Sigmoid colon (tissue), 7 donors: ENCODE measurements around the gene AP4E1. TPM values are rescaled to one million over a fixed set of nuclear protein-coding genes. Genes with fewer than 3 reads are reported as not detected.
"Not testable (repeated sequence)": the region's sequence is repeated elsewhere in the genome, so short reads cannot be mapped to it uniquely, and the experiment has no call there.

Experiments used
- DNase-seq: peaks from one replicate; pipeline ENCODE4 v3.0.0-alpha.2; 2019
- H3K27ac ChIP-seq, 4 donors: fragments of 200-600 bp; sonication (generic); one replicate each; pipeline ENCODE4 v1.5.1; 2016 to 2019; ENCODE audit warnings: mild to moderate bottlenecking in 1 of 4
- H3K27me3 ChIP-seq, 3 donors: fragments of 200-600 bp; sonication (generic); one replicate each; pipeline ENCODE4 v1.5.1; 2019; ENCODE audit warnings: mild to moderate bottlenecking in 1 of 3
- H3K36me3 ChIP-seq, 4 donors: fragments of 200-600 bp; sonication (generic); one replicate each; pipeline ENCODE4 v1.5.1; 2016 to 2019
- H3K4me1 ChIP-seq, 4 donors: fragments of 200-600 bp; sonication (generic); one replicate each; pipeline ENCODE4 v1.5.1; 2017 to 2019
- H3K4me3 ChIP-seq, 4 donors: fragments of 200-600 bp; sonication (generic); one replicate each; pipeline ENCODE4 v1.5.1; 2017 to 2019; ENCODE audit warnings: mild to moderate bottlenecking in 2 of 4, moderate library complexity in 1 of 4
- H3K9me3 ChIP-seq, 4 donors: fragments of 200-600 bp in 3 of 4; sonication (generic) in 3 of 4; one replicate each; pipeline versions ENCODE4 v1.5.1 to v1.6.1; 2013 to 2019
- EP300 ChIP-seq, 4 donors: sonication (generic); formaldehyde crosslinking; IDR thresholded peaks; one replicate each; pipeline ENCODE4 v1.6.1; 2017; ENCODE audit warnings: antibody characterized with exemption in 4 of 4
- POLR2A ChIP-seq, 2 donors: fragments of 450-650 bp; IDR thresholded peaks; one replicate each; pipeline ENCODE4 v1.6.1; 2016; ENCODE audit warnings: antibody characterized with exemption in 2 of 2, mild to moderate bottlenecking in 2 of 2, moderate library complexity in 2 of 2
- POLR2AphosphoS5 ChIP-seq, 4 donors: sonication (generic); formaldehyde crosslinking; IDR thresholded peaks; one replicate each; pipeline ENCODE4 v1.6.1; 2017; ENCODE audit warnings: antibody characterized with exemption in 4 of 4
- whole genome bisulfite sequencing, 2 donors: extraction: QIAGEN DNeasy Blood & Tissue Kit; methylation state at CpG; one replicate each; pipeline ENCODE4 v1.1.7; 2013; 5-methylcytosine and 5-hydroxymethylcytosine counted together
- intact Hi-C: fragments of 100-400 bp; cut with DNase I; formaldehyde crosslinking; loops from one replicate; pipeline ENCODE4 v1.15.1; 2023
- polyA plus RNA-seq, 3 donors: library from polyadenylated mRNA; stranded (reverse); fragments of 200-250 nt; gene quantifications; one replicate each; pipeline ENCODE4 v1.2.3, GENCODE V29; 2013
- total RNA-seq, 4 donors: library from RNA; depleted of rRNA; stranded (reverse); fragments of >200 nt; gene quantifications; one replicate each; pipeline ENCODE4 v1.1.0, GENCODE V29; 2016
- TF ChIP-seq, protein P1 (sequence below), 4 experiments: fragments of 450-650 bp in 3 of 4; fragments of 200-600 bp in 1 of 4; IDR thresholded peaks; one replicate each; pipeline ENCODE4 v1.5.1; 2016 to 2019; ENCODE audit warnings: antibody characterized with exemption in 4 of 4, mild to moderate bottlenecking in 3 of 4, moderate library complexity in 2 of 4
- donor health status: healthy with polysubstance abuse.
- donor health status: Bipolar disorder and iron deficiency.
- donor health status: healthy.

Gene AP4E1
- total and polyA plus RNA-seq, 7 donors, result 2.4 to 8.3 (median 7.3) TPM

DNA sequence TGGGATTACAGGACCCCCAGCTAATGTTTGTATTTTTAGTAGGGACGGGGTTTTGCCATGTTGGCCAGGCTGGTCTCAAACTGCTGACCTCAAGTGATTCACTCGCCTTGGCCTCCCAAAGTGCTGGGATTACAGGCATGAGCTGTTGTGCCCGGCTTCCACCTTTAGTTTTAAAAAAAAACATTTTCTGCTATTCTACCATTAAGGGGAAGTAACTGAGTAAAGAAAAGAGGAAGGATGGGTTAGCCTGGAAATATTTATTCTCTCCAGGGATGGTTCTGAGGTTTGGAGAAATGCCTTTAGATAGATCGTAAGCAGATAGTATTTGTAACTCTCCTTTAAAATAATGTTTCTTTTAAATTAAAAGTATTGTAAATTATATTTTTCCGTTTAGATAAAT, 3.1 kb downstream of the AP4E1 start:
- Histone ChIP-seq H3K27me3 (no peaks in the 10 kb centered on the region), H3K4me3 (no peak overlapping the region), H3K4me1 (peaks cover 0 to 33% (median 26%) of the 10 kb centered on the region in 4 donors), H3K9me3 (no peaks in the 10 kb centered on the region), H3K36me3 (peaks cover 8 to 49% (median 15%) of the 10 kb centered on the region in 4 donors), H3K27ac (no peak overlapping the region)
- 66 to 84% methylated on average over 5 of the region's 5 CpGs for WGBS, 2 donors
- intact Hi-C loops, result no loop called here
- no peak for TF ChIP-seq POLR2AphosphoS5 (IDR thresholded peaks at IDR 0.05)
- DNase-seq, result no peak

DNA sequence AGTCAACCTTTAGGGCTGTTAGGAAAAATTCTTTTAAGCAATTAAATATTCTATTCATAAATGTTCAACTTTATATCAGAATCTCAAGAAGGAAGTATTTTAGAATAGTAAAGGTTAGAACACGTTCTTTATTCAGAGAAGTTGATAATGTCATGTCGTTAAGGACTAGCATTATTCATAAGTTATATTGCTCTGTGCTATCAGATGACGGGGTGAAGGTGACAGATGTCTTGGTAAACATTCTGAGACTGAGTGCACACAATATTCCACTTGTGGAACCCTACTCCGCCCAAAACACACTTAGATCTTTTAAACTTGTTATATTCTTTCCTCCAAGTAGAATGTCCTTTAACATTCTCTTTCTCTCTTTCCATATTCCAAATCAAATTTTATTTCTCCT, 7.9 kb downstream of the AP4E1 start:
- no peaks in the 10 kb centered on the region for H3K27me3 ChIP-seq
- peaks cover 0 to under 1% (median 0%) of the 10 kb centered on the region in 4 donors for H3K4me1 ChIP-seq
- H3K4me3 ChIP-seq, result no peak overlapping the region
- no peak for DNase-seq
- TF ChIP-seq, protein P1, sequence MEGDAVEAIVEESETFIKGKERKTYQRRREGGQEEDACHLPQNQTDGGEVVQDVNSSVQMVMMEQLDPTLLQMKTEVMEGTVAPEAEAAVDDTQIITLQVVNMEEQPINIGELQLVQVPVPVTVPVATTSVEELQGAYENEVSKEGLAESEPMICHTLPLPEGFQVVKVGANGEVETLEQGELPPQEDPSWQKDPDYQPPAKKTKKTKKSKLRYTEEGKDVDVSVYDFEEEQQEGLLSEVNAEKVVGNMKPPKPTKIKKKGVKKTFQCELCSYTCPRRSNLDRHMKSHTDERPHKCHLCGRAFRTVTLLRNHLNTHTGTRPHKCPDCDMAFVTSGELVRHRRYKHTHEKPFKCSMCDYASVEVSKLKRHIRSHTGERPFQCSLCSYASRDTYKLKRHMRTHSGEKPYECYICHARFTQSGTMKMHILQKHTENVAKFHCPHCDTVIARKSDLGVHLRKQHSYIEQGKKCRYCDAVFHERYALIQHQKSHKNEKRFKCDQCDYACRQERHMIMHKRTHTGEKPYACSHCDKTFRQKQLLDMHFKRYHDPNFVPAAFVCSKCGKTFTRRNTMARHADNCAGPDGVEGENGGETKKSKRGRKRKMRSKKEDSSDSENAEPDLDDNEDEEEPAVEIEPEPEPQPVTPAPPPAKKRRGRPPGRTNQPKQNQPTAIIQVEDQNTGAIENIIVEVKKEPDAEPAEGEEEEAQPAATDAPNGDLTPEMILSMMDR (IDR thresholded peaks at IDR 0.05), result no peak
- TF ChIP-seq POLR2A (IDR thresholded peaks at IDR 0.05), result no peak
- no peak for TF ChIP-seq EP300 (IDR thresholded peaks at IDR 0.05)
- no peak for TF ChIP-seq POLR2AphosphoS5 (IDR thresholded peaks at IDR 0.05)
- WGBS, 2 donors, result 23 to 74% methylated on average over 4 of the region's 4 CpGs
- H3K36me3 ChIP-seq, result peaks cover 9 to 88% (median 29%) of the 10 kb centered on the region in 4 donors
- no peaks in the 10 kb centered on the region for H3K9me3 ChIP-seq
- intact Hi-C loops, result no loop called here
- no peak overlapping the region for H3K27ac ChIP-seq

- H3K4me1 ChIP-seq, H3K27ac ChIP-seq, intact Hi-C loops, H3K9me3 ChIP-seq, H3K27me3 ChIP-seq, H3K4me3 ChIP-seq, DNase-seq: not testable (repeated sequence)
- peaks cover 9 to 66% (median 18%) of the 10 kb centered on the region in 4 donors for H3K36me3 ChIP-seq
- 97 to 98% methylated on average over 4 of the region's 4 CpGs for WGBS, 2 donors
These were observed 10.9 kb downstream of the AP4E1 start for GRCh38 chr15:50919359-50919758.

DNA sequence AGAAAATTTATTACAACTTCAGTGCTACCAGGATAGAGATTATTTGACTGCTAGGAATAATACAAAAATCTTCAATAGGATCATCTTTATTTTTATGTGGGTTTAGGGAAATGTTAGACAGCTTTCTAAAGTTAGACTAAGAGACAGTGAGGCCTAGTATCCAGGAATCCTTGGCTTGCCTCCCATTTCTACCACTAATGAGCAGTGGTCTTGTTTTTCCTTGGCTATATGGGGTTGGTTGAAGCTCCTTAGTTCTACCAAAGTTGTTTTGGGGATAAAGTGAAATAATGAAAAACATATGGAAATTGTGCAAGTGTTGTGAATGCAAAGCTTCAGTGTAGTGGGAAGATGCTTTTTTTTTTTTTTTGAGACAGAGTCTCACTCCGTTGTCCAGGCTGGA, 16.8 kb downstream of the AP4E1 start:
- peaks cover 0 to 70% (median 21%) of the 10 kb centered on the region in 4 donors for H3K36me3 ChIP-seq

DNA sequence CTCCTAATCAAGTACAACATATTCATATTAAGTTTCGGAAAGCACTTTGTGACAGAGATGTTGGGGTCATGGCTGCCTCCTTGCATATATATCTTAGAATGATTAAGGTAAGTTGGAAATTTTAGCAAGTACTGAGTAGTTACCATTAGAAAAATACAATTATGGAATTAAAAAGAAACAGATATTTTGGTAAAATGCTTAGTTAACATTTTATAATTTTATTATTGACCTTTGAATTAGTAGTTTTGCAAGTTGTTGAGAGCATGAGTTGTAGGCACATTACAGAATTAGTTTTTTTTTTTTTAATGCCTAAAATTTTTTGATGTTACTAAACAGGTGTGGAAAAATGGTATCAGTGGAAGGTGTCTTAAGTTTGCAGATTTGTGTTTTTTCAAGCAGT, 20.6 kb downstream of the AP4E1 start:
- no peak overlapping the region for H3K4me3 ChIP-seq
- TF ChIP-seq, protein P1 (IDR thresholded peaks at IDR 0.05), result no peak
- no peak for TF ChIP-seq POLR2A (IDR thresholded peaks at IDR 0.05)
- TF ChIP-seq POLR2AphosphoS5 (IDR thresholded peaks at IDR 0.05), result no peak
- no peak for TF ChIP-seq EP300 (IDR thresholded peaks at IDR 0.05)
- peaks cover 0 to 81% (median 14%) of the 10 kb centered on the region in 4 donors for H3K36me3 ChIP-seq
- H3K27me3 ChIP-seq, result no peaks in the 10 kb centered on the region
- H3K4me1 ChIP-seq, result no peaks in the 10 kb centered on the region
- DNase-seq, result no peak
- no peaks in the 10 kb centered on the region for H3K9me3 ChIP-seq
- intact Hi-C loops, result no loop called here
- no peak overlapping the region for H3K27ac ChIP-seq
- 97 to 100% methylated on average over 1 of the region's 1 CpG for WGBS, 2 donors

More for the DNA sequence above, 16.8 kb downstream of the AP4E1 start:
- Histone ChIP-seq H3K27ac (no peak overlapping the region), H3K27me3 (no peaks in the 10 kb centered on the region), H3K9me3 (no peaks in the 10 kb centered on the region), H3K4me3 (no peak overlapping the region), H3K4me1 (no peaks in the 10 kb centered on the region)
- 85 to 94% methylated on average over 1 of the region's 1 CpG for WGBS, 2 donors
- intact Hi-C loops, result no loop called here
- DNase-seq, result no peak
- TF ChIP-seq, protein P1 (IDR thresholded peaks at IDR 0.05), result no peak
- TF ChIP-seq POLR2A (IDR thresholded peaks at IDR 0.05) (no peak), EP300 (IDR thresholded peaks at IDR 0.05) (no peak), POLR2AphosphoS5 (IDR thresholded peaks at IDR 0.05) (no peak)

DNA sequence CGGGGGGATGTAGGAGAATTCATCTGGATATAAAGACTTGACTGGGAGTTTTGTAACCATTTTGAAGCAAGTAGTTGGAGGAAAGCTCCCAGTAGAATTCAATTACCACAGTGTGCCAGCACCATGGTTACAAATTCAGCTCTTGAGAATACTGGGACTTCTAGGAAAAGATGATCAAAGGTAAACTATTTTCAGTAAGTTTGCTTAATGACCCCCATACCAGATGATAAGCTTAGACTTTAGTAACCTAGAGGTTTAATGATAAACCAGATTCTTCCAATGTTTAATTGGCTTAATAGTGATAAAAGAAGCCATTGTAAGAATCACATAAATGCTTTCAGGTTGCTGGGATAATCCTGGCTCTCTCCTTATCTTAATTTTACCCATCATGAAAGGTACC, 22.3 kb downstream of the AP4E1 start:
- TF ChIP-seq POLR2A (IDR thresholded peaks at IDR 0.05), result no peak
- TF ChIP-seq, protein P1 (IDR thresholded peaks at IDR 0.05), result no peak
- no peak for TF ChIP-seq POLR2AphosphoS5 (IDR thresholded peaks at IDR 0.05)
- TF ChIP-seq EP300 (IDR thresholded peaks at IDR 0.05), result no peak
- Histone ChIP-seq H3K36me3 (peaks cover 0 to 73% (median 12%) of the 10 kb centered on the region in 4 donors), H3K4me3 (no peak overlapping the region), H3K27me3 (no peaks in the 10 kb centered on the region), H3K4me1 (no peaks in the 10 kb centered on the region), H3K9me3 (no peaks in the 10 kb centered on the region), H3K27ac (no peak overlapping the region)
- DNase-seq, result no peak
- WGBS, 2 donors, result 98 to 99% methylated on average over 1 of the region's 1 CpG
- intact Hi-C loops, result no loop called here
